EL (cell line): ENCODE results near the gene STX7.

Source experiments
- DNase-seq: peaks from one replicate; pipeline ENCODE4 v3.0.0-alpha.2; 2016

The STX7 gene

GRCh38 chr6:132411296-132411695 is 101.6 kb downstream of the STX7 start:
- DNase-seq: no peak

- no peak for DNase-seq
Observed at GRCh38 chr6:132410830-132411229, 102.1 kb downstream of the STX7 start.

GRCh38 chr6:132405143-132405915 is 107.6 kb downstream of the STX7 start:
- DNase-seq: peak; percentile 25

- no peak for DNase-seq
Observed at GRCh38 chr6:132404736-132405135, 108.2 kb downstream of the STX7 start.

GRCh38 chr6:132404330-132404729 is 108.6 kb downstream of the STX7 start:
- DNase-seq: no peak

- no peak for DNase-seq
Observed at GRCh38 chr6:132401618-132402285, 111.2 kb downstream of the STX7 start.

GRCh38 chr6:132400883-132401617 is 111.9 kb downstream of the STX7 start, which contains the start of gene MOXD1:
Gene MOXD1 (minus strand): TSS chr6:132401475. CDS start chr6:132401426, 49 bp downstream.
- DNase-seq: peak; percentile 72

- peak; percentile 63 for DNase-seq
Observed at GRCh38 chr6:132400555-132400882, 112.4 kb downstream of the STX7 start.

- DNase-seq: peak; percentile 76
Observed at GRCh38 chr6:132399376-132400074, 113.4 kb downstream of the STX7 start.
